Measurements from ENCODE around the gene ARID1B.

Gene ARID1B

DNA sequence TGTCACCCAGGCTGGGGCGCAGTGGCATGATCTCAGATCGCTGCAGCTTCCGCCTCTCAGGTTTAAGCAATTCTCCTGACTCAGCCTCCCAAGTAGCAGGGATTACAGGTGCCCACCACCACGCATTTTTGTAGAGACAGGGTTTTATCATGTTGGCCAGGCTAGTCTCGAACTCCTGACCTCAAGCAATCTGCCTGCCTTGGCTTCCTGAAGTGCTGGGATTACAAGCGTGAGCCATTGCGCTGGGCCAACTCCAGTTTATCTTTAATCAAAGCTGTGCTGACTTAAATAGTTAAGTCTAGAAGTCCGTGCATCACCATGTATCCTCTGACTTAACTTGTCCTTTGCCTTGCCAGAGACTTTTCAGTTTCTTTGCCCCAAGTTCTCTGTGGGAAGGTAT is 321.8 kb downstream of the ARID1B start:
- Histone ChIP-seq H3K4me3 (no peak overlapping the region), H3K9me3 (no peaks in the 10 kb centered on the region), H3K27ac (no peak overlapping the region), H3K27me3 (no peaks in the 10 kb centered on the region), H3K36me3 (no peaks in the 10 kb centered on the region), H3K4me1 (no peaks in the 10 kb centered on the region)
- TF ChIP-seq, protein P1, sequence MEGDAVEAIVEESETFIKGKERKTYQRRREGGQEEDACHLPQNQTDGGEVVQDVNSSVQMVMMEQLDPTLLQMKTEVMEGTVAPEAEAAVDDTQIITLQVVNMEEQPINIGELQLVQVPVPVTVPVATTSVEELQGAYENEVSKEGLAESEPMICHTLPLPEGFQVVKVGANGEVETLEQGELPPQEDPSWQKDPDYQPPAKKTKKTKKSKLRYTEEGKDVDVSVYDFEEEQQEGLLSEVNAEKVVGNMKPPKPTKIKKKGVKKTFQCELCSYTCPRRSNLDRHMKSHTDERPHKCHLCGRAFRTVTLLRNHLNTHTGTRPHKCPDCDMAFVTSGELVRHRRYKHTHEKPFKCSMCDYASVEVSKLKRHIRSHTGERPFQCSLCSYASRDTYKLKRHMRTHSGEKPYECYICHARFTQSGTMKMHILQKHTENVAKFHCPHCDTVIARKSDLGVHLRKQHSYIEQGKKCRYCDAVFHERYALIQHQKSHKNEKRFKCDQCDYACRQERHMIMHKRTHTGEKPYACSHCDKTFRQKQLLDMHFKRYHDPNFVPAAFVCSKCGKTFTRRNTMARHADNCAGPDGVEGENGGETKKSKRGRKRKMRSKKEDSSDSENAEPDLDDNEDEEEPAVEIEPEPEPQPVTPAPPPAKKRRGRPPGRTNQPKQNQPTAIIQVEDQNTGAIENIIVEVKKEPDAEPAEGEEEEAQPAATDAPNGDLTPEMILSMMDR (IDR thresholded peaks at IDR 0.05) = no peak
- intact Hi-C loops (cut with DNase I; ENCODE audit: low total_unique reads) = no loop called here
- DNase-seq = no peak

DNA sequence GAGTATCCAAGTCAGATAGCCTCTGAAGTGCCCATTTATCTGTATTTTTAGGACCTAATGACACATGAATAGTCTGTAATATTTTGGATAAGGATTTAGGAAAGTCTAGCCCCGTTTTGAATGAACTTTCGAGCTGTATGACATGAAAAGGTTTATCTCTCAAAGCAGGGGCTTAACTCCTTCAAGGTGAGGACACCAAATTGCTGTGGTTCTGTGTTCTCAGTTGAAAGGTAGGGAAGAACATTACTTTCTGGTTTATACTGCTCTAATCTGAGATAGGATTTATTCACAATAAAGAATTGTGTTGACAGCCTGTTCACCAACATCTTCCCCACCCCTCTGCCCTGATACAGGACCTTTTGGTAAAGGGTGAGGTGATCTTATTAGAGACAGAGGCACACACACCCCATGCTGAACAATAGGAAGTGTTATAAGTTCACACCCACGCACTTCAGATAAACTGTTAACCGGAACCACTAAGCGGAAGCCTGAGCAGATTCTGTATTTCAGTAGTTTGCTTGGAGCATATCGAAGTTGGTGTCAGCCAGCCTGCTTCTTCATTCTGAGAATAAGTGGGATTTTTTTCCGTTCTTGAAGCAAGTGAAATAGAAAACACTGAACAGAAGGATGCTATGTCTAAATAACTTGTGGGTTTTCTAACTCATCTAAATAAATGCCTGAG is 322.9 kb downstream of the ARID1B start:
- H3K9me3 ChIP-seq = no peaks in the 10 kb centered on the region
- intact Hi-C loops (cut with DNase I; ENCODE audit: low total_unique reads) = no loop called here
- TF ChIP-seq, protein P1 (IDR thresholded peaks at IDR 0.05) = no peak
- H3K27me3 ChIP-seq = no peaks in the 10 kb centered on the region
- H3K4me1 ChIP-seq = no peaks in the 10 kb centered on the region
- no peaks in the 10 kb centered on the region for H3K36me3 ChIP-seq
- H3K27ac ChIP-seq = no peak overlapping the region
- no peak overlapping the region for H3K4me3 ChIP-seq
- no peak for DNase-seq

DNA sequence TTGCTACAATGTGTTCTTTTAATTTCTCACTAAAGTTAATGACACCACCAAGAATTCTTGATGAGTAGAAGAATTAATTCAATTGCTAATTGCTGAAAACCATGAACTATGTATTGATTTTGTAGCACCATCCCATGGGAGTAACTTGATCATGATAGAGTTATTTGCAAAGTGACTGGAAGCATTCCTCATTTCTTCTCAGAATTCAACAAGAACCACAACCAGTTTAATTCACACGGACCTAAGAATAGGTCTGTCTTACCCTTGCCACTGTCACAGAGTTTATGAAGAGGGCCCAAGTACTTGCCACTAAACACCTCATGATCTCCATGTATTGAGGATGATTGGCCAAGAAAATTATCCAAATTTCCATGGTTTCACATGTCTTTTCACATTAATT is 324.0 kb downstream of the ARID1B start:
- no peak for DNase-seq
- no peaks in the 10 kb centered on the region for H3K9me3 ChIP-seq
- H3K4me3 ChIP-seq = no peak overlapping the region
- no peaks in the 10 kb centered on the region for H3K36me3 ChIP-seq
- H3K27ac ChIP-seq = no peak overlapping the region
- TF ChIP-seq, protein P1 (IDR thresholded peaks at IDR 0.05) = no peak
- no peaks in the 10 kb centered on the region for H3K27me3 ChIP-seq
- H3K4me1 ChIP-seq = no peaks in the 10 kb centered on the region
- intact Hi-C loops (cut with DNase I; ENCODE audit: low total_unique reads) = no loop called here

DNA sequence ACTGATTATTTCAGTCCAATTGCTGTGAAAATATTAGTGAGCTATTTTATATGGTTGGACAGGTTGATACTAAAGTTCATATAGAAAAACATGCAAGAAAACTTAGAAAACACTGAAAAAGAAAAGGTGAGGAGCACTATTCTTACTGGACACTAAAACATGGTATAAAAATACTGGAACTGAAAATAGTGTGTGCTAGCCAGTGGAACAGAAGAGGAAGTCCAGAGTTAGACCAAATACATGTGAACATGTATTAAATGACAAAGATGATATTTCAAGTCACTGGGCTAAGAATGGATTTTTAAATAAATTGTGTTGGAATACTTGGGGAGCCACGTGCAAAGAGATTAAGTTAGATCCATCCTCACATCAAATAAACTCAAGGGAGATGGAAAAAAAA is 327.6 kb downstream of the ARID1B start:
- H3K9me3 ChIP-seq = no peaks in the 10 kb centered on the region

DNA sequence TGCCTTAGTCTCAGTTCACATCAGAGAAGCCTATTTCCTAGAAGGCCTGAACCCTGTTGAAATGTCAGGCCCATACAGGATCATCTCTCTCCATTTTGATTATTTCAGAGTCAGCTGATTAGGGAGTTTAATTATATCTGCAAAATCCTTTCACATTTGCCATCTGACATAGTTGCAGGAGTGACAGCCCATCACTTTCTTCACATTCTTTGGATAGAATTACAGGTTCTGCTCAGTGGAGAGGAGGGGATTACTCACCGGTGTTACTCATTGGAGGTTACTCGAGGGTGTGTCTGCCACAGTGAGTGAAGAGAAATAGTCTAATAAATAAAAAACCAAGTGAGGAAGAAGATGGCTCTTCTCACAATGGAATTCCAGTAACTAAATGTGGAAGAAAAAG is 329.3 kb downstream of the ARID1B start:
- no peak overlapping the region for H3K4me3 ChIP-seq
- no peak overlapping the region for H3K27ac ChIP-seq
- H3K4me1 ChIP-seq = peaks cover 0 to 20% (median 11%) of the 10 kb centered on the region in 4 donors
- TF ChIP-seq, protein P1 (IDR thresholded peaks at IDR 0.05) = no peak
- H3K36me3 ChIP-seq = peaks cover 0 to 10% (median 0%) of the 10 kb centered on the region in 3 donors
- H3K9me3 ChIP-seq = no peaks in the 10 kb centered on the region
- H3K27me3 ChIP-seq = no peaks in the 10 kb centered on the region
- intact Hi-C loops (cut with DNase I; ENCODE audit: low total_unique reads) = no loop called here
- no peak for DNase-seq

More for the DNA sequence above, 327.6 kb downstream of the ARID1B start:
- no peak overlapping the region for H3K4me3 ChIP-seq
- intact Hi-C loops (cut with DNase I; ENCODE audit: low total_unique reads) = no loop called here
- no peak overlapping the region for H3K27ac ChIP-seq
- TF ChIP-seq, protein P1 (IDR thresholded peaks at IDR 0.05) = no peak
- no peaks in the 10 kb centered on the region for H3K27me3 ChIP-seq
- H3K36me3 ChIP-seq = no peaks in the 10 kb centered on the region
- H3K4me1 ChIP-seq = peaks cover 0 to 20% (median 11%) of the 10 kb centered on the region in 4 donors
- DNase-seq = no peak

- TF ChIP-seq, protein P1 (IDR thresholded peaks at IDR 0.05) = no peak
- H3K4me1 ChIP-seq = peaks cover 0 to 20% (median 11%) of the 10 kb centered on the region in 4 donors
- intact Hi-C loops (cut with DNase I; ENCODE audit: low total_unique reads) = no loop called here
- no peaks in the 10 kb centered on the region for H3K9me3 ChIP-seq
- no peak overlapping the region for H3K27ac ChIP-seq
- no peaks in the 10 kb centered on the region for H3K27me3 ChIP-seq
- H3K36me3 ChIP-seq = peaks cover 0 to 10% (median 0%) of the 10 kb centered on the region in 3 donors
- no peak for DNase-seq
- H3K4me3 ChIP-seq = no peak overlapping the region
These were observed 330.4 kb downstream of the ARID1B start for GRCh38 chr6:157107571-157107914.
